Hair follicular keratinocyte (primary cell): ENCODE measurements around the gene FAM47C. TPM values are rescaled to one million over a fixed set of nuclear protein-coding genes. Genes with fewer than 3 reads are reported as not detected.

Experiments
- total RNA-seq: library from RNA; depleted of rRNA; stranded (reverse); fragments of >200 nt; gene quantifications from 2 replicates; pipeline ENCODE4 v1.2.3, GENCODE V29; 2015

Gene FAM47C
- total RNA-seq, result not detected in 2 replicates

GRCh38 chrX:37008182-37008581 is at the start of gene FAM47C:
Gene FAM47C, plus strand, starts transcription at chrX:37008366. Its CDS starts 45 bp downstream, at chrX:37008411.

